GM12878 (cell line): ENCODE measurements around the gene IL36B. TPM values are rescaled to one million over a fixed set of nuclear protein-coding genes. Genes with fewer than 3 reads are reported as not detected.

Experiments
- ATAC-seq: fragments of 200-7000 bp; cut with Tn5 transposase; 3 replicates; pipeline ENCODE4 v1.9.1; 2020; ENCODE audit warnings: mild to moderate bottlenecking, moderate library complexity
- BruUV-seq: library from RNA; stranded (reverse); fragments of 400-500 nt; replicated peaks from 2 replicates; lab custom pipeline; 2021; lab: Mats Ljungman, UMichigan
- CTCF ChIA-PET: fragments of 300-600 bp; sonication (Branson Sonifier 250); formaldehyde crosslinking; extraction: SDS; loops from one replicate; lab custom pipeline; 2021; ENCODE audit warnings: inconsistent platforms; lab: Yijun Ruan, JAX
- POLR2A ChIA-PET: fragments of 350-600 bp; formaldehyde crosslinking; extraction: SDS; loops from one replicate; lab custom pipeline; 2021; ENCODE audit warnings: inconsistent platforms; lab: Charles Lee
- RAD21 ChIA-PET: fragments of 300-600 bp; sonication (Branson Sonifier 250); formaldehyde crosslinking; loops from one replicate; lab custom pipeline; 2023; ENCODE audit warnings: antibody characterized with exemption; ENCODE audit not compliant: unreplicated experiment; lab: Charles Lee
- SMC1A ChIA-PET: fragments of 300-600 bp; sonication (Branson Sonifier 250); formaldehyde crosslinking; loops from one replicate; lab custom pipeline; 2023; ENCODE audit not compliant: unreplicated experiment, uncharacterized antibody; lab: Charles Lee
- DNase-seq: peaks from one replicate; pipeline ENCODE4 v3.0.0-alpha.2; 2011; ENCODE audit warnings: low read depth, low spot score
- FAIRE-seq: peaks from 3 replicates; lab custom pipeline; 2011; peaks lifted over from hg19 to GRCh38; lab: Jason Lieb, UNC
- H2AFZ ChIP-seq: 2 replicates; pipeline ENCODE4 v1.6.0; 2011; ENCODE audit warnings: low read depth, low read length, control low read depth; ENCODE audit not compliant: control insufficient read depth
- H3K27ac ChIP-seq: 2 replicates; pipeline ENCODE4 v1.5.1; 2011; ENCODE audit warnings: control low read depth; ENCODE audit not compliant: control insufficient read depth, insufficient read depth
- H3K27me3 ChIP-seq, 2 experiments: replicated peaks in 1 of 2; 2 replicates each; pipeline versions ENCODE4 v1.6.0 to v1.6.1; 2011; ENCODE audit warnings: low read length in 1 of 2; ENCODE audit not compliant: control insufficient read depth in 2 of 2, insufficient read depth in 2 of 2
- H3K36me3 ChIP-seq, 2 experiments: 2 replicates each; pipeline ENCODE4 v1.5.1; 2011; ENCODE audit warnings: low read length in 1 of 2; ENCODE audit not compliant: control insufficient read depth in 2 of 2, insufficient read depth in 2 of 2
- H3K4me1 ChIP-seq: 2 replicates; pipeline ENCODE4 v1.6.1; 2011; ENCODE audit warnings: mild to moderate bottlenecking, low read length, moderate library complexity, mixed read lengths; ENCODE audit not compliant: control insufficient read depth, insufficient read depth
- H3K4me2 ChIP-seq: 2 replicates; pipeline ENCODE4 v1.6.0; 2011; ENCODE audit warnings: control low read depth; ENCODE audit not compliant: control insufficient read depth, insufficient read depth
- H3K4me3 ChIP-seq: fragments of 200-600 bp; sonication (generic); 2 replicates; pipeline ENCODE4 v1.5.1; 2016
- H3K79me2 ChIP-seq: 2 replicates; pipeline ENCODE4 v1.6.0; 2011; ENCODE audit warnings: low read length; ENCODE audit not compliant: control insufficient read depth, insufficient read depth
- H3K9ac ChIP-seq: 2 replicates; pipeline ENCODE4 v1.8.0; 2011; ENCODE audit warnings: low read length, control low read depth, mixed read lengths; ENCODE audit not compliant: control insufficient read depth, insufficient read depth
- H3K9me3 ChIP-seq: replicated peaks from 3 replicates; pipeline ENCODE4 v1.5.1; 2011; ENCODE audit warnings: mild to moderate bottlenecking, low read length; ENCODE audit not compliant: control insufficient read depth, insufficient read depth
- H4K20me1 ChIP-seq: 2 replicates; pipeline ENCODE4 v1.6.0; 2011; ENCODE audit not compliant: control insufficient read depth, insufficient read depth
- BCLAF1 ChIP-seq: fragments of 450-650 bp; IDR thresholded peaks from 2 replicates; pipeline ENCODE4 v1.6.1; 2017; ENCODE audit warnings: antibody characterized with exemption, mild to moderate bottlenecking, moderate library complexity
- CHD4 ChIP-seq: fragments of 200-600 bp; sonication (generic); IDR thresholded peaks from 2 replicates; pipeline ENCODE4 v1.6.1; 2016; ENCODE audit warnings: mild to moderate bottlenecking
- JUNB ChIP-seq: IDR thresholded peaks from 2 replicates; pipeline ENCODE4 v1.6.1; 2016; ENCODE audit warnings: antibody characterized with exemption, mild to moderate bottlenecking
- MAX ChIP-seq: IDR thresholded peaks from 2 replicates; pipeline ENCODE4 v1.6.1; 2012; ENCODE audit warnings: low read depth, low read length, improper control_type of control experiment
- POLR2AphosphoS2 ChIP-seq: IDR thresholded peaks from 2 replicates; pipeline ENCODE4 v1.6.1; 2011; ENCODE audit warnings: low read depth, mild to moderate bottlenecking, low read length, improper control_type of control experiment, moderate library complexity
- WGBS: methylation state at CpG from one replicate; pipeline ENCODE4 v1.1.6; 2016; ENCODE audit warnings: low lambda C conversion rate; ENCODE audit not compliant: insufficient replicate concordance, insufficient coverage; ENCODE audit errors: missing lambda C conversion rate; 5-methylcytosine and 5-hydroxymethylcytosine counted together
- in situ Hi-C: fragments of 300-500 bp; cut with MboI; formaldehyde crosslinking; loops from 9 replicates; pipeline ENCODE4 v1.14.3; 2018; ENCODE audit warnings: mixed read lengths
- intact Hi-C: fragments of 100-400 bp; cut with micrococcal nuclease; formaldehyde crosslinking; loops from one replicate; pipeline ENCODE4 v1.14.2; 2022; ENCODE audit not compliant: unreplicated experiment
- polyA plus RNA-seq, 11 experiments: library from polyadenylated mRNA; depleted of rRNA in 4 of 11; unstranded in 6 of 11; stranded (reverse) in 5 of 11; fragments of >200 nt; fragmentation: Nextera tagmentation in 4 of 11; fragmentation: Illumina TruSeq in 1 of 11; extraction: Ambion mirVana in 4 of 11; extraction: Trizol in 1 of 11; gene quantifications; 1 replicate in 1 of 11; 2 replicates in 10 of 11; pipeline versions ENCODE4 v1.2.1 to v1.2.3, GENCODE V29; 2011 to 2016; ENCODE audit warnings: inconsistent platforms in 2 of 11, missing spikeins in 2 of 11, low read depth in 1 of 11
- total RNA-seq, 4 experiments: library from RNA; depleted of rRNA in 3 of 4; stranded (reverse); fragments of >200 nt in 3 of 4; fragmentation: Illumina TruSeq in 1 of 4; extraction: Trizol in 1 of 4; gene quantifications; 2 replicates each; pipeline versions ENCODE4 v1.2.1 to v1.2.3, GENCODE V29; 2013 to 2021

The IL36B gene
- total and polyA plus RNA-seq, 10 of the 15 experiments (the other 5 are each of a cell fraction or from before 2014, with no cell fraction given): not detected

GRCh38 chr2:113057117-113057516 lies 4.5 kb upstream of the IL36B start:
- Histone ChIP-seq H4K20me1 (no peaks in the 10 kb centered on the region), H3K4me2 (no peak overlapping the region), H3K27me3 (no peaks in the 10 kb centered on the region; a peak in 1 of 4 replicates), H3K36me3 (no peaks in the 10 kb centered on the region), H3K9ac (no peak overlapping the region), H3K79me2 (no peaks in the 10 kb centered on the region), H2AFZ (no peak overlapping the region), H3K9me3 (peaks cover 2% of the 10 kb centered on the region; the same call in 1 of the 3 replicates), H3K4me3 (no peak overlapping the region), H3K4me1 (no peaks in the 10 kb centered on the region), H3K27ac (no peak overlapping the region)
- no peak for DNase-seq
- intact Hi-C loops: no loop called here
- CTCF ChIA-PET: no interaction called here
- SMC1A ChIA-PET: interaction anchor here (1.1 kb wide), 1 partner anchor 21 kb away, joined by 3 read pairs; no protein-coding TSS in a partner anchor
- no peak for FAIRE-seq
- TF ChIP-seq POLR2AphosphoS2: no peak
- no peak for TF ChIP-seq BCLAF1
- TF ChIP-seq JUNB: no peak
- TF ChIP-seq MAX: no peak
- no peak for TF ChIP-seq CHD4
- BruUV-seq: no TSS peak
- no peak for ATAC-seq
- POLR2A ChIA-PET: no interaction called here
- in situ Hi-C loops: no loop called here
- RAD21 ChIA-PET: no interaction called here
- 0% methylated on average over 1 of the region's 1 CpG for WGBS
